Muscle of back (tissue), 13 donors: ENCODE measurements around the gene CORO1A. TPM values are rescaled to one million over a fixed set of nuclear protein-coding genes. Genes with fewer than 3 reads are reported as not detected.
"Not testable (repeated sequence)": the region's sequence is repeated elsewhere in the genome, so short reads cannot be mapped to it uniquely, and the experiment has no call there.

ENCODE experiments used
- DNase-seq, 3 donors: peaks; one replicate each; pipeline versions ENCODE4 v3.0.0 to v3.0.0-alpha.2; 2013
- long read RNA-seq, 9 donors: transcript quantifications; one replicate each; lab custom pipeline, GENCODE V29; 2026
- polyA plus RNA-seq, 10 donors: library from polyadenylated mRNA; unstranded; fragments of 120-200 nt; gene quantifications; one replicate each; pipeline ENCODE4 v1.2.1, GENCODE V29; 2013; ENCODE audit not compliant: insufficient read length in 10 of 10

The CORO1A gene
- polyA plus RNA-seq = 10 to 100 TPM; 10.2 to 65.9 (median 16.0) TPM
- long read RNA-seq, donor 1, partial matches to known transcripts = 0 of 4 reads
- long read RNA-seq, donor 1, other reads (novel, unspliced or antisense) = 0 of 4 reads
- long read RNA-seq, donor 2, partial matches to known transcripts = 0 of 1 reads
- long read RNA-seq, donor 2, other reads (novel, unspliced or antisense) = 0 of 1 reads
- long read RNA-seq, donor 3 = 0 reads
- long read RNA-seq, donor 4, partial matches to known transcripts = 0 of 2 reads
- long read RNA-seq, donor 4, other reads (novel, unspliced or antisense) = 0 of 2 reads
- long read RNA-seq, donor 5, partial matches to known transcripts = 0 of 3 reads
- long read RNA-seq, donor 5, other reads (novel, unspliced or antisense) = 0 of 3 reads
- long read RNA-seq, donor 6, transcript CORO1A-201 (11 exons, 1,803 nt) = major isoform, 5 of 5 reads
- long read RNA-seq, donor 6, partial matches to known transcripts = 0 of 5 reads
- long read RNA-seq, donor 6, other reads (novel, unspliced or antisense) = 0 of 5 reads
- long read RNA-seq, donor 7 = 0 reads
- long read RNA-seq, donor 8, partial matches to known transcripts = 0 of 1 reads
- long read RNA-seq, donor 8, other reads (novel, unspliced or antisense) = 0 of 1 reads
- long read RNA-seq, donor 9 = 0 reads

DNA sequence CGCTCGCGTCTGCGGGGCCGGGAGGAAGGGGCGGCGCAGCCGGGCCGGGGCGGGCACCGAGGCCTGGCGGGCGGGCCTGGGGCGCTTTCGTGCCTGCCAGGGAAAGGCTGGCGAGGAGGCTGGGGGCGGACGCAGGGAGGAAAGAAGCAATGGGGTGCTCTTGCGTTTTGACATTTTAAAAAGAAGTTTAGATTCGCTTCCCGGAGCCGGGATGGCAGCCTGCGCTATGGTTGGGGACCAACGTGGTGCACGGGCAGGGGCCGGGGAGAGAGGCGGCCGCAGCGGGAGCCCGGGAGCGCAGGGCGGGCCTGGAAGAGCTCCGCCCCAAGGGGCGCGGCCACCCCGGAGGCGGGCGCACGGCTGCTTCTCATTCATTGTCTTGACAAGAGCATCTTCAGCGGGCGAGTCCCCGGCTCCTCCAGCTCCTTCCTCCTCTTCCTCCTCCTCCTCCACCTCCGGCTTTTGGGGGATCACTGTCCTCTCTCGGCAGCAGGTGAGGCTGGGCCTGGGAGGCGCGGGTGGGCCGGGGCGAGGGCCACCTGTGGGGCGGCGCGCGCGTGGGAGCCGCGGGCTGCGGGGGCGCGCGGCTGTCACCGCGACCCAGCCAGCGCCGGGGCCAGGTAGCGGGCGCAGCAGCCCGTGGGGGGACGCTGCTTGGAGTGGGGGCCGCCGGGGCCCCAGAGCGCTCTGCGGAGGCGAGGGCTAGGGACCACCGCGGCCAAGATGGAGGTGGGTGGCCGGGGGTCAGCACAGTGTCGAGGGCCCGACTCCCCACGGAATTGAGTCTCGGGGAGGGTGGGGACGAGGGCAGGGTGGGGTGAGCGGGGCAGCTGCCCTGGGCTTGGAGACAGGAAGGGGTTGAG is at the start of gene CORO1A:
Gene CORO1A (plus strand): TSS at position 370 of the 863 bp plus-strand sequence. CDS start 1,608 bp downstream, outside the sequence.
- peak; percentile 70 to 94 (median 87) for DNase-seq

DNA sequence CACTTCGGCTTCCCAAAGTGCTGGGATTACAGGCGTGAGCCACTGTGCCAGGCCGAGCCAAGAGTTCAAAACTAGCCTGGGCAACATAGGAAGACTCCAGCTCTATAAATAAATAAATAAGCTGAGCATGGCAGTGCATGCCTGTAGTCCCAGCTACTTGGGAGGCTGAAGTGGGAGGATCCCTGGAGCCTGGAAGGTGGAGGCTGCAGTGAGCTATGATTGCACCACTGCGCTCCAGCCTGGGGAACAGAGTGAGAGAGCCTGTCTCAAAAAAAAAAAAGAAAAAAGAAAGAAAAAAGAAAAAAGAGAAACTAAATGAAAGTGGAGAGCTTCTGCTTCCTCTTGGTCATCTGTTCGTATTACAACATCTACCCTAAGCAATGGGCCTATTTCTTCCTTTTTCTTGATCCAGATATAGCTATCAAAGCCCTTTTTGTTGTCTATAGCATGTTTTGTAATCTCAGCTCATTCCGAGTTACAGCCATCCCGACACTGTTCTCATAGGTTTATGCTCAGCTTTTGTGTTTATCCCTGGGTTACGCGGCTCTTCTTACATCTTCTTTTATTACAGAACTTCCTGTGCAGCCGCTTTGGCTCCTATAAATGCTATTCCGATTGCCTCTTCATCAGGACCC is 46.3 kb upstream of the CORO1A start:
- no peak for DNase-seq

DNA sequence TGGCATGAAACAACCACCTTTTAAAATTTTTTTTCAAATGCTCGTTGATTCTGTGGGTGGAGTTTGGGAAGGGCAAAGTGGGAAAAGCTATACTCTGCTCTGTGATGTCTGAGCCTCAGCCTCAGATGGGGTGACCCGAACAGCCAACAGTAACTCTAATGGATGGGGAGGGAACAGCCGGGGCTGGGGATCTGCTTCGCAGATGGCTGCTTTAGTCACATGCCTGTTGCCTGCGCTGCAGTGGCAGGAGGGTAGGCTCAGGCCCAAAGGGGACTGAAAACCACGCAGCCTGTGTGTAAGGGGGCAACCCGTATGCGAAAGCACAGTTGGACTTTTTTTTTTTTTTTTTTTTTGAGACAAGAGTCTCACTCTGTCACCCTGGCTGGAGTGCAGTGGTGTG is 45.5 kb upstream of the CORO1A start:
- no peak for DNase-seq

DNA sequence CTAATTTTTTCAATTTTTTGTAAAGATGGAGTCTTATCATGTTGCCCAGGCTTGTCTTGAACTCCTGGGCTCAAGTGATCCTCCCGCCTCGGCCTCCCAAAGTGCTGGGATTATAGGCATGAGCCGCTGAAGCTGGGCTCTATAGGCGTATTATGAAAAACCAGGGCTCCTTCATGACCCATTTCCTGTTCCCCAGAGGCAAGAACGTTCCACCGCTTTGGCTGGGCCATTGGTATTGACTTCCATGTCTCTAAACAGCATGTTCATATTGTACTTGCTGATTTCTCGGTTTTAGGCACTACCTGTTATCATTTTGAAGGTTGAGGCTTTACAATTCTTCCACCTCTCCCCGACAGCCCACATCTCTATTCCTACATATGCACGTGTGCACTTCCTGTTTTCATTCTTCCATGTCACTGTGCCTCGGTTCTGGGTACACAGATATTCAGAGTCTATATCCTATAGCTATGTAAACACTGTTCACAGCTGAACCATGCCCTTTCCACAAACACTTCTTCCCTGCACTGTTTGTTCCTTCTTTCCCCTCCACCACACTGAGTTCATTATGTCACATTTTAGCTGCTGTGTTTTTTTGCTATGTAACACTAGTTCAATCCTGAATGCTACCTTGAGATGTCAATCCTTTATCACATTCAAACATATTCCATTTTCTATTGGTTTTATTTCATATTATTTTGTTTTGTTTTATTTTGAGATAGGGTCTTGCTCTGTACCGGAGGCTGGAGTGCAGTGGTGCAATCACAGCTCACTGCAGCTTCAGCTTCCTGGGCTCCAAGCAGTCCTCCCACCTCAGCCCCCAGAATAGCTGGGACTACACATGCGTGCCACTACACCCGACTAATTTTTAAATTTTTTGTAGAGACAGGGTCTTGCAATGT is 43.6 kb upstream of the CORO1A start:
- DNase-seq = no peak

DNA sequence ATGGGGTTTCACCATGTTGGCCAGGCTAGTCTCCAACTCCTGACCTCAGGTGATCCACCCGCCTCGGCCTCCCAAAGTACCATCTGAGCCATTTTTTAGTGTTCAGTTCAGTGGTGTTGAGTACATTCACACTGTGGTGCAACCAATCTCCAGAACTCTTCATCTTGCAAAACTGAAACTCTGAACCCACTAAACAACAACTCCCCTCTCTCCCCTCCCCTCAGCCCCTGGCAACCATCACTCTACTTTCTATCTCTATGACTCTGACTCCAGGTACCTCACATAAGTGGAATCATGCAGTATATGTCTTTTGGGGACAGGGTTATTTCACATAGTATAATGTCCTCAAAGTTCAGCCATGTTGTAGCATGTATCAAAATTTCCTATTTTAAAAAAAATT is 41.7 kb upstream of the CORO1A start:
- DNase-seq = no peak

DNA sequence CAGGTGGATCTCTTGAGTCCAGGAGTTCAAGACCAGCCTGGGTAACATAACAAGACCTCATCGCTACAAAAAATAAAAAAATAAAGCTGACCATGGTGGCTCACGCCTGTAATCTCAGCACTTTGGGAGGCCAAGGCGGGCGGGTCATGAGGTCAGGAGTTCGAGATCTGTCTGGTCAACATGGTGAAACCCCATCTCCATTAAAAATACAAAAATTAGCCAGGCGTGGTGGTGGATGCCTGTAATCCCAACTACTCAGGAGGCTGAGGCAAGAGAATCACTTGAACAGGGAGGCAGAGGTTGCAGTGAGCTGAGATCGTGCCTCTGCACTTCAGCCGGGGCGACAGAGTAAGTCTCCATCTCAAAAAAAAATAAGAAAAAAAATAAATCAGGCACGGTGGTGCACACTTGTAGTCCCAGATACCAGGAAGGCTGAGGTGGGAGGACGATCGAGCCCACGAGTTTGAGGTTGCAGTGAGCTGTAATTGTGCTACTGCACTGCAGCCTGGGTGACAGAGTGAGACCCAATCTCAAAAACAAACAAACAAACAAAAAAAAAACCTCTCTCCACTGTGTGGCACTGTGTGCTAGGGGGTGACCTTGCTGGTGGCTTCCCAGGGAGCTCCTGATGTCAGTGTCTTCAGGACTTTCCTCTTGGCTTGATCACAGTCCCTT is 40.6 kb upstream of the CORO1A start:
- no peak for DNase-seq

DNA sequence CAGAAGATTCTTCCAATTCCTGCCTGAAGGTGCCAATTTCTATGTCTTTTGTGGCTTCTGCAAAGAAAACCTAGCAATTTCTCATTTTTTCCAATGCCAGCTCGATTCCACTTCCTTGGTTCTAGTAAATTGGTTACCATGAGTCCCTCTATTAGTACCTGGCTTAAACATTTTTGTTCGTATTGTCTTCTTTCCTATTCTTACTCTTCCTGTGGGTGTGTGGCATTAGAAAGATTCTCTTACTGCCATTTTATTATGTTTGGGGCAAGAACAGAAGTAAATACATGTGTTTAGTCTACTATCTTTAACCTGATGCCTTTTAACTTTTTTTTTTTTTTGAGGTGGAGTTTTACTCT is 40.1 kb upstream of the CORO1A start:
- no peak for DNase-seq

DNA sequence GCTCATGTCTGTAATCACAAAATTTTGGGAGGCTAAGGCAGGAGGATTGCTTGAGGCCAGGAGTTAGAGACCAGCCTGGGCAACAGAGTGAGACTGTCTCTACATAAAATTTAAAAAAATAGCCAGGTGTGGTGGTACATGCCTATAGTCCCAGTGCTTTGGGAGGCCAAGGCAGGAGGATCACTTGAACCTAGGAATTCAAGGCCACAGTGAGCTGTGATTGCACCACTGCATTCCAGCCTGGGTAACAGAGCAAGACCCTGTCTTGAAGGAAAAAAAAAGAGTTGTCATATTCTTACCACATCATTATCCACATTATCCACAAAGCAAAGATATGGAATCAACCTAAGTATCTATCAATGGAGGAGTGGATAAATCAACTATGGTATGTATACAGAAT is 39.4 kb upstream of the CORO1A start:
- DNase-seq = no peak

DNA sequence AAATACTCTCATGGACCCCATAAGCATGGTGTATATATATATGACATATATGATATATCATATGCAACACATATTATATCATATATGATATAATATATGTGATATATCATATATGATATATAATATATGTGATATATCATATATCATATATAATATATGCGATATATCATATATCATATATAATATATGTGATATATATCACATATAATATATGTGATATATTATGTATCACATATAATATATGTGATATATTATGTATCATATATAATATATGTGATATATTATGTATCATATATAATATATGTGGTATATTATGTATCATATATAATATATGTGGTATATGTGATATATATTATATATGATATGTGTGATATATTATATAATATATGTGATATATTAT is 38.5 kb upstream of the CORO1A start:
- DNase-seq = no peak

DNA sequence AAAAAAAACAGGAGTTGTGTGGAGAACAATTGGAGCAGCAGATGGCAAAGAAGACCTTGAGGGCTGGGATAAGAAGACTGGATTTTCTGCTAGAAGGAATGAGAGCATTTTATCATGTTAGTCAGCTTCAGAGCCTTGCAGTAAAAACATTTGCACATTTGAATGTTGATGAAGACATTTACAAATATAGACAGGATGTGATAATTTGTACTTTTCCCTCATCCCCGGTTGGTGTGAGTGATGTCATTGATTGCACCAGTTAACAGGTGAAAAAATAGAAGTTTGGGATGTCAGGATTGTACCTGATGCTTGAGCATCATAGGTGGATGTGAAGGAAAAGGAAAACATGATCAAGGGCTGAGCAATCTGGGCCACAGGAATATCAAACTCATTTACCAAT is 37.7 kb upstream of the CORO1A start:
- DNase-seq = no peak

DNA sequence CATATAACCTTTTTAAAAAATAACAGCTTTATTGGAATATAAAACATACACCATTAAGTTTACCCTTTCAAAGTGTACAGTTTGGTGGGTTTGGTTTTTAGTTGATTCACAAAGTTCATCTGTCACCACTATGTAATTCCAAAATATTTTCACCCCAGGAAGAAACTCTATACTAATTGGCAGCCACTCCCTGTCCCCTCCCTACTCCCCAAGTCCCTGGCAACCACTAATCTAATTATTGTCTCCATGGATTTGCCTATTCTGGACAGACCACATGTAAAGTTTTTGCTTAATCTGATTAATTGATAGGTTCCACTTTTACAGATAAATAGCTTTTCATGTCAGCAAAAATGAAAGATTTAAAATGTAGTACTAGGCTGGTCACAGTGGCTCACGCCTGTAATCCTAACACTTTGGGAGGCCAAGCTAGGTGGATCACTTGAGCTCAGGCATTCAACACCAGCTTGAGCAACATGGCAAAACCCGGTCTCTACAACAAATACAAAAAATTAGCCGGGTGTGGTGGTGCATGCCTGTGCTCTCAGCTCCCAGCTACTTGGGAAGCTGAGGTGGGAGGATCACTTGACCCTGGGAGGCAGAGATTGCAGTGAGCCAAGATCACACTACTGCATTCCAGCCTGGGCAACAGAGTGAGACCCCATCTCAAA is 35.4 kb upstream of the CORO1A start:
- DNase-seq = no peak

DNA sequence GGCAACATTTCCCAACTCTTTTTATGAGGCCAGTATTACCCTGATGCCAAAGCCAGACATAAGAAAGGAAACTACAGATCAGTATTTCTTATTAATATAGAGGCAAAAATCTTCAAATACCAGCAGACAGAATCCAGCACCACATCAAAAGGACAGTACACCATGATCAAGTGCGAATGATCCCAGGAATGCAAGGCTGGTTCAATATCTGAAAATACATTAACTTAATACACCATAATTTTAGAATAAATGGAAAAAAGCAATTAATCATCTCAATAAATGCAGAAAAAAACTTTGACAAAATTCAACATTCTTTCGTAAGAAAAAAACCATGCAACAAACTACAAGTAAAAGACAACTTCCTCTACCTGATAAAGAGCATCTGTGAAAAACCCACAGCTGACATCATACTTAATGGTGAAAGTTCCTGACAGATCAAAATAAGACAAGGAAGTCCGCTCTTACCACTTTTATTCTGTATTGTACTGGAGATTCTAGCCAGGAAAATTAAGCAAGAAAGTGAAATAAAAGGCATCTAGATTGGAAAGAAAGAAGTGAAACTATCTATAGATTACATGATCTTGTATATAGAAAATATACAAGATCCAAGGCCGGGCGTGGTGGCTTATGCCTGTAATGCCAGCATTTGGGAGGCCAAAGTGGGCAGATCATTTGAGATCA is 34.0 kb upstream of the CORO1A start:
- DNase-seq = no peak

DNA sequence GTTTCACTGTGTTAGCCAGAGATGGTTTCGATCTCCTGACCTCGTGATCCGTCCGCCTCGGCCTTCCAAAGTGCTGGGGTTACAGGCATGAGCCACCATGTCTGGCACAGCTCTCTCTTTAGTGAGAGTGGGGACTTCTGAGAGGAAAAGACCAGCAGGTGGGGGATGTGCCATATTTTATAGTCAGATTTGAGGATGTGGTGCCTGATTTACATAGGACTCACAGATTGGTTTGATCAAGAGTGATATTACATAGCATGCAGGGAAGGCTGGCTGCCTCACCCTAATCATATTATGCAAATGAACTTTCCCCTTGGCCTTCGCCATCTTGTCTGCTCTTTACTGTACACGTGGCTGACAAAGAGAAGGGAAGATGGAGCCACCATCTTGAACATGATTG is 32.3 kb upstream of the CORO1A start:
- DNase-seq = no peak

DNA sequence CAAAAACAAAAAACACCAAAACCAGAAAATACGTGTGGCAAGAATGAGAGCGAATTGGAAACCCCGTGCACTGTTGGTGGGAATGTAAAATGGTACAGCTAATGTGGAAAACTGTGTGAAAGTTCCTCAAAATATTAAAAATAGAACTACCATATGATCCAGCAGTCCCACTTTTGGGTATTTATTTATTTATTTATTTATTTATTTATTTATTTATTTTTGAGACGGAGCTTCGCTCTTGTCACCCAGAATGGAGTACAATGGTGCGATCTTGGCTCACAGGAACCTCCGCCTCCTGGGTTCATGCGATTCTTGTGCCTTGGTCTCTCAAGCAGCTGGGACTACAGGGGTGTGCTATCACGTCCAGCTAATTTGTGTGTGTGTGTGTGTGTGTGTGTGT is 30.9 kb upstream of the CORO1A start:
- DNase-seq = no peak

DNA sequence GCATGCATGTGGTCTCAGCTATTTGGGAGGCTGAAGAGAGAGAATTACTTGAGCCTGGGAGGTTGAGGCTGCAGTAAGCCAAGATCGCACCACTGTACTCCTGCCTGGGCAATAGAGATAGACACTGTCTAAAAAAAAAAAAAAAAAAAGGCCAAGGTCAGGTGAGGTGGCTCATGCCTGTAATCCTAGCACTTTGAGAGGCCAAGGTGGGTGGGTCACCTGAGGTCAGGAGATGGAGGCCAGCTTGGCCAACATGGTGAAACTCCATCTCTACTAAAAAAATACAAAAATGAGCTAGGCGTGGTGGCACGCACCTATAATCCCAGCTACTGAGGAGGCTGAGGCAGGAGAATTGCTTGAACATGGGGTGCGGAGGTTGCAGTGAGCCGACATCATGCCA is 28.2 kb upstream of the CORO1A start:
- no peak for DNase-seq

DNA sequence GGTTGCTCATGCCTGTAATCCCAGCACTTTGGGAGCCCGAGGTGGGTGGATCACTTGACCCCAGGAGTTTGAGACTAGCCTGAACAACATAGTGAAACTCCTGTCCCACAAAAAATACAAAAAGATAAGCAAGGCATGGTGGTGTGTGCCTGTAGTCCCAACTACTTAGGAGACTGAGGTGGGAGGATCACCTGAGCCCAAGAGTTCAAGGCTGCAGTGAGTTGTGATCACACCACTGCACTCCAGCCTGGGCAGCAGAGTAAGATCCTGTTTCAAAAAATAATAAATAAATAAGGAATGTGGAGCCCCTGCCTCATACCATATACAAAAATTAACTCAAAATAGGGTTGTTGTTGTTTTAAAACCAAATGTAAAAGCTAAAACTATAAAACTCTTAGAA is 26.2 kb upstream of the CORO1A start:
- DNase-seq = no peak

DNA sequence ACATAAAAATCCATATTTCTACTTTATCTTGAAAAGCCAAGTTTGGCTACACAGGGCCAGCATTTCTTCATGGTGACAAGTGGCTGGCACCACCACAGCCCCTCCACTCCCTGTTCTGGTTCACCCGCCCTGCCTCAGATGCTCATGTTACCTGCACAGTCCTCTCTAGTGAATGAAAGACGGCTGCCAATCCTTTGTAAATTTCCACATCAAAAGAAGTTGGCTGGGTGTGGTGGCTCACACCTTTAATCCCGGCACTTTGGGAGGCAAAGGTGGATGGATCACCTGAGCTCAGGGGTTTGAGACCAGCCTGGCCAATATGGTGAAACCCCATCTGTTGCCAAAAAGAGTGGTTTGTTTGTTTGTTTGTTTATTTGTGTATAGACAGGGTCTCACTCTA is 19.9 kb upstream of the CORO1A start:
- no peak for DNase-seq

DNA sequence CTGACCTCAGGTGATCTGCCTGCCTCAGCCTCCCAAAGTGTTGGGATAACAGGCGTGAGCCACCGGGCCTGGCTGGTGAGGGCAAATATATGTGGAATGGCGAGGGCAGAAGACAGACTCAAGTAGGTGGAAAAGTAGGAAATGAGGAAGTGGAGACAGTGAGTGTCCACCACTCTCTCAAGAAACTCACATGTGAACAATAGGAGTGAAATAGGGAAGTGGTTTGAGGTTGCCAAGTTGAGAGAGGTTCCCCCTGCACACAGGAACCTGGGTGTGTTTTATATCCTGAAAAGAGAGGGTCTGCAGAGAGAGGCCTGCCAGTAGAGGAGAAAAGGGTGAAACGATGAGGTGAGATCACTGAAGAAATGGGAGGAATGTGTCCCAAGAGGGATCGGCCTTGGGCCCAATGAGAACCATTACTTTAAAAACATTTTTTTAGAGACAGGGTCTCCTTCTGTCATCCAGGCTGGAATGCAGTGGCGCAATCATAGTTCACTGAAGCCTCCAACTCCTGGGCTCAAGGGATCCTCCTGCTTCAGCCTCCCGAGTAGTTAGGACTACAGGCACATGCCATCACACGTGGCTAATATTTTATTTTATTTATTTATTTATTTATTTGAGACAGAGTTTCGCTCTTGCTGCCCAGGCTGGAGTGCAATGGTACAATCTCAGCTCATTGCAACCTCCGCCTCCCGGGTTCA is 17.1 kb upstream of the CORO1A start:
- DNase-seq = no peak

DNA sequence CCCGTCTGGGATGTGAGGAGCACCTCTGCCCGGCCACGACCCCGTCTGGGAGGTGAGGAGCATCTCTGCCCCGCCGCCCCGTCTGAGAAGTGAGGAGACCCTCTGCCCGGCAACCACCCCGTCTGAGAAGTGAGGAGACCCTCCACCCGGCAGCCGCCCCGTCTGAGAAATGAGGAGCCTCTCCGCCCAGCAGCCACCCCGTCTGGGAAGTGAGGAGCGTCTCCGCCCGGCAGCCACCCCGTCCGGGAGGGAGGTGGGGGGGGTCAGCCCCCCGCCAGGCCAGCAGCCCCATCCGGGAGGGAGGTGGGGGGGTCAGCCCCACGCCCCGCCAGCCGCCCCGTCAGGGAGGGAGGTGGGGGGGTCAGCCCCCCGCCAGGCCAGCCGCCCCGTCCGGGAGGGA is 14.7 kb upstream of the CORO1A start:
- DNase-seq = not testable (repeated sequence)
